ENCODE data around the gene SMARCB1.

Gene SMARCB1

DNA sequence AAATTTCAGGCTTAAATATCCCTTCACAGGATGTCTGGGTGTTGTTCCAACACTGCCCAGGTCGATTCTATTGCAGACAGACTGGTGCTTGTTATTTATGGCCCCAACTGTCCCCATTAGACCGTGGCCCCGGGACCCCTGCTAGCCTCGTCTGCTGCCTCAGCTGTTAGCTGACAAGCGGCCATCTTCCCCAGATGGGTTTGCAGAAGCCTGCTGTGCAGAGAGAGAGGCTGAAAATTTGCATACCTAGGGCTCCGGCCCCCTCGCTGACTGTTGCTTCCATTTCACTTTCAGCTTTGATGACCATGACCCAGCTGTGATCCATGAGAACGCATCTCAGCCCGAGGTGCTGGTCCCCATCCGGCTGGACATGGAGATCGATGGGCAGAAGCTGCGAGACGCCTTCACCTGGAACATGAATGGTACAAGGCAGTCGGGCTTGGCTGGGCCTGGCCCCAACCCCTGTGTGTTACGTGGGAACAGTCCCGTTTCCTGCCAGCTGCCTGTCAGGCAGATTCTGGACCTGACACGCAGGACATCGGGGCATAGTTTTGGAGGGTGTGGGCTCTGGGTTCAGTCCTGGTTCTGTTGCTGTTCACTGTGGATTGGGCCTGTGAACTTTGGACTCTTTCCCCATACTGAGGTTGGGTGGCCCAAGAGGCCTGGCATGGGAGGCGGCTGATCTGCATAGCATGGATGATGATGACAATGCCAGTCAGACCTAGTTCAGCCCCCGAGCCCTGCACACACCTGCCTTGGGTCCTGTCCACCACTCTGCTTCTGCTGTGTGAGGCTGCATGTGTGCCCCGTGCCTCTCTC, 16.4 kb downstream of the SMARCB1 start:
- H3K36me3 ChIP-seq (ENCODE audit: control insufficient read depth, insufficient read depth, low read length) = no peaks in the 10 kb centered on the region
- H3K4me2 ChIP-seq (ENCODE audit: low read length) = no peak overlapping the region
- H3K79me2 ChIP-seq = no peaks in the 10 kb centered on the region
- H3K9ac ChIP-seq = no peak overlapping the region
- H2AFZ ChIP-seq = no peak overlapping the region
- no peak for TF ChIP-seq CTCF (IDR thresholded peaks at IDR 0.05)
- no peak overlapping the region for H3K27ac ChIP-seq
- H3K27me3 ChIP-seq (ENCODE audit: control insufficient read depth, insufficient read depth, low read length) = no peaks in the 10 kb centered on the region
- H3K4me1 ChIP-seq = no peaks in the 10 kb centered on the region
- H3K9me3 ChIP-seq (ENCODE audit: control insufficient read depth, low read length) = no peaks in the 10 kb centered on the region
- no peak overlapping the region for H3K4me3 ChIP-seq (ENCODE audit: low read depth, low read length)

DNA sequence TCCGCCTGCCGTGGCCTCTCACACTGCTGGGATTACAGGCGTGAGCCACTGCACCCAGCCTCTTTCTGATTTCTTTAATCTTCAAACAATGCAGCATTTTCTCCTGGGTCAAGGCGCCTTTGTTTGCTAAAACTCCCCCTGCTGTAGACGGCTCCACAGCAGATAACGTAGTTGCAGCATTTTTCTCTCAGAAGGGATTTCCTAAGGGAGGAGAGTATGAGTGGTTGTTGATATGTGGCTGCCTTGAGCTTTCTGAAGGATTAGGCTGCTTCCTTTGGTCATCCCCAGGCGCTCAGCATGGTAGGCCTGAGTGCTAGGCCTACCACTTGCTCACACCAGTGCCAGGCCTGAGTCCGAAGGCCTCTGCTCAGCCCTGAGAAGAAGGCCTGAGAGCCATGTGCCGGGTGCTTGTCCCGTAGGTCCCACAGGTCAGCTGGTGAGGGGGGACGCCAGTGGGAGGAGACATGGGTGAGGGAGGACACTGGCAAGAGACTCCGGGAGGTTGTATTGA, 18.1 kb downstream of the SMARCB1 start:
- H3K4me2 ChIP-seq (ENCODE audit: low read length) = no peak overlapping the region
- no peak overlapping the region for H3K4me3 ChIP-seq (ENCODE audit: low read depth, low read length)
- H3K27ac ChIP-seq = no peak overlapping the region
- no peak overlapping the region for H2AFZ ChIP-seq
- H3K36me3 ChIP-seq (ENCODE audit: control insufficient read depth, insufficient read depth, low read length) = no peaks in the 10 kb centered on the region
- H3K9me3 ChIP-seq (ENCODE audit: control insufficient read depth, low read length) = no peaks in the 10 kb centered on the region
- H3K9ac ChIP-seq = no peak overlapping the region
- no peaks in the 10 kb centered on the region for H3K4me1 ChIP-seq
- H3K79me2 ChIP-seq = no peaks in the 10 kb centered on the region
- H3K27me3 ChIP-seq (ENCODE audit: control insufficient read depth, insufficient read depth, low read length) = no peaks in the 10 kb centered on the region
- TF ChIP-seq CTCF (IDR thresholded peaks at IDR 0.05) = no peak

DNA sequence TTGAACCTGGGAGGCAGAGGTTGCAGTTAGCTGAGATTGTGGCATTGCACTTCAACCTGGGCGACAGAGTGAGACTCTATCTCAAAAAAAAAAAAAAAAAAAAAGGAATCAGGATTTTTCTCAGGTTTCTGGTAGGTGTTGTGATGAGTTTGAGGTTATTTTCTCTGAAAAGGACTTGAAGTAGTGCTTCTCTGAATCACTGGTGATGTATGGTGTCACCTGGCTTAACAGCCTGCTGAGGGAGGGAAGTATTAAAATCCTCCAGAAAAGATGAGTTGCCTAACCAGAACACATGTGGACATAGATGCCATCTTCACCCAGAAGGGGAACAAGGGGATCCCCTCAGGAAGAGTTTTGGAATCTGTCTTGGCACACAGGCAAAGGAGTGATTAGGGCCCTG, 20.1 kb downstream of the SMARCB1 start:
- no peak for TF ChIP-seq CTCF (IDR thresholded peaks at IDR 0.05)
- Histone ChIP-seq H3K79me2 (no peaks in the 10 kb centered on the region), H3K9ac (no peak overlapping the region), H3K4me3 (ENCODE audit: low read depth, low read length) (no peak overlapping the region), H3K27me3 (ENCODE audit: control insufficient read depth, insufficient read depth, low read length) (no peaks in the 10 kb centered on the region), H3K4me2 (ENCODE audit: low read length) (no peak overlapping the region), H3K9me3 (ENCODE audit: control insufficient read depth, low read length) (no peaks in the 10 kb centered on the region), H2AFZ (no peak overlapping the region), H3K36me3 (ENCODE audit: control insufficient read depth, insufficient read depth, low read length) (no peaks in the 10 kb centered on the region), H3K27ac (no peak overlapping the region), H3K4me1 (no peaks in the 10 kb centered on the region)

DNA sequence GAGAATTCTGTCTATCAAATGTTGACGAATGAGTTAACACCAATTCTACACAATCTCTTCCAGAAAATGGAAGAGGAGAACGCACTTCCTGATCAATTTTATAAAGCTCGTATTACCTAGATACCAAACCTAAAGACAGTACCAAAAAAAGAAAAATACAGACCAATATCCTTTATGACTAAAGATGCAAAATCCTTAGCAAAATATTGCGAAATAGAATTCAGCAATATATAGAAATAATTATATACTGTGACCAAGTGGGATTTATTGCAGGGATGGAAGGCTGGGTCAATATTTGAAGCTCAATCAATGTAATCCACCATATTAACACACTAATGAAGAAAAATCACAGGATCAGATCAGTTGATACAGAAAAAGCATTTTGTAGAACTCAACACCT, 25.6 kb downstream of the SMARCB1 start:
- H3K79me2 ChIP-seq = no peaks in the 10 kb centered on the region
- no peaks in the 10 kb centered on the region for H3K4me1 ChIP-seq
- no peak for TF ChIP-seq CTCF (IDR thresholded peaks at IDR 0.05)
- H2AFZ ChIP-seq = no peak overlapping the region
- H3K4me3 ChIP-seq (ENCODE audit: low read depth, low read length) = no peak overlapping the region
- H3K9me3 ChIP-seq (ENCODE audit: control insufficient read depth, low read length) = no peaks in the 10 kb centered on the region
- H3K27ac ChIP-seq = no peak overlapping the region
- no peak overlapping the region for H3K4me2 ChIP-seq (ENCODE audit: low read length)
- no peaks in the 10 kb centered on the region for H3K36me3 ChIP-seq (ENCODE audit: control insufficient read depth, insufficient read depth, low read length)
- H3K27me3 ChIP-seq (ENCODE audit: control insufficient read depth, insufficient read depth, low read length) = no peaks in the 10 kb centered on the region
- no peak overlapping the region for H3K9ac ChIP-seq
